HG02840 (cell line): Measurements from ENCODE around the gene DIO1.

ENCODE experiments used
- ATAC-seq: cut with Tn5 transposase; IDR thresholded peaks from one replicate; pipeline ENCODE4 v1.9.1; 2021; ENCODE audit warnings: mild to moderate bottlenecking, moderate library complexity, moderate number of reproducible peaks; ENCODE audit not compliant: unreplicated experiment, low FRiP score

DIO1 gene

GRCh38 chr1:53892911-53893310, 1.1 kb upstream of the DIO1 start:
- ATAC-seq, result no peak

GRCh38 chr1:53894644-53895043, 657 bp downstream of the DIO1 start:
- no peak for ATAC-seq

- no peak for ATAC-seq
Observed at GRCh38 chr1:53895421-53895820, 1.4 kb downstream of the DIO1 start.

GRCh38 chr1:53896635-53897229, 2.7 kb downstream of the DIO1 start:
- no peak for ATAC-seq

GRCh38 chr1:53899206-53899628, 5.2 kb downstream of the DIO1 start:
- no peak for ATAC-seq

GRCh38 chr1:53899708-53900107, 5.7 kb downstream of the DIO1 start:
- no peak for ATAC-seq

GRCh38 chr1:53902235-53903138, 8.5 kb downstream of the DIO1 start:
- ATAC-seq, result no peak

- no peak for ATAC-seq
Observed at GRCh38 chr1:53905509-53905908, 11.5 kb downstream of the DIO1 start.

- no peak for ATAC-seq
Observed at GRCh38 chr1:53906121-53906520, 12.1 kb downstream of the DIO1 start.

- no peak for ATAC-seq
Observed at GRCh38 chr1:53909946-53910345, 16.0 kb downstream of the DIO1 start.

GRCh38 chr1:53911442-53911841, 17.5 kb downstream of the DIO1 start:
- ATAC-seq, result no peak

- ATAC-seq, result no peak
Observed at GRCh38 chr1:53913352-53914033, 19.5 kb downstream of the DIO1 start.

- ATAC-seq, result no peak
Observed at GRCh38 chr1:53918343-53918742, 24.4 kb downstream of the DIO1 start.

- ATAC-seq, result no peak
Observed at GRCh38 chr1:53919675-53920066, 25.7 kb downstream of the DIO1 start.

GRCh38 chr1:53927376-53927881, 33.4 kb downstream of the DIO1 start:
- no peak for ATAC-seq

- no peak for ATAC-seq
Observed at GRCh38 chr1:53929246-53929960, 35.4 kb downstream of the DIO1 start.

- no peak for ATAC-seq
Observed at GRCh38 chr1:53930932-53931331, 36.9 kb downstream of the DIO1 start.

GRCh38 chr1:53931523-53931922, 37.5 kb downstream of the DIO1 start:
- ATAC-seq, result no peak

GRCh38 chr1:53934170-53934765, 40.3 kb downstream of the DIO1 start:
- ATAC-seq, result no peak

- no peak for ATAC-seq
Observed at GRCh38 chr1:53936430-53936829, 42.4 kb downstream of the DIO1 start.
